ENCODE measurements around the gene SH3BGRL3.
"Not testable (repeated sequence)": the region's sequence is repeated elsewhere in the genome, so short reads cannot be mapped to it uniquely, and the experiment has no call there.

Gene SH3BGRL3

DNA sequence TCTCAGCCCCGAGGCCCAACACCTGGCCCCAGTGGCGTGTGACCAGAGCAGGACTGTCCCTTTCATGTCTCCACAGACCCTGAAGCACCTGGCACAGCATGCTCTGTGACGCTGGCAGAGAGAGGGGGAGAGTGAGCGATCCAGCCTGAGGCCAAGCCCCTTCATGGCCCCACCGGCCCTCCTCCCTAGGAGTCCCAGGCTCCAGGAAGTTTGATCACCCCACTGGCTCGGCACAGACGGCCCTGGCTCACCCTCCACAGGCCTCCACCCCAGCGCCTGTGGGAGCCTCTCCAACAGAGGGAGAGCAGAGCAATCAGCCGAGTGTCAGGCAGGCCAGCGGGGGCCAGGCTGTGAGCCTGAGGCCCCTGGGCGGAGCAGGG lies 11.0 kb downstream of the SH3BGRL3 start:
- DNase-seq (ENCODE audit: low spot score), result no peak

DNA sequence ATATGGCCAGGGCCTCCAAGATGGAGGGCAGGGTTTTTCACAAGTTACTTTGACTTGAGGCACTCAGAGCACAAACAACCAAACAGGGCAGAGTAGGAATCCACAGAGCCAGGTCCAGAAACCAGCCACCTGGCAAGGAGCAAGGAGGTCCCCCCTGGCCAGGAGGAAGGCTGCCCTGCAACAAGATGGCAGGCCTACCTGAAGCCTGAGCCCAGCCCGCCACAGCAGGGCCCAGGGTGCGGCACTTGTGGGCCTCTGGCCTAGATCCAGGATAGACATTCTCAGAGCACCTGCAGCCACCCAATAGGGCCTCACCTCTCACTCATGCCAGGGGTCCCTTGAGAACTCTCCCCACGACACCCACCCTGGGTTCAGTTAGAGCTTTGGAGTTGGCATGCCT lies 11.5 kb downstream of the SH3BGRL3 start:
- DNase-seq (ENCODE audit: low spot score), result no peak

DNA sequence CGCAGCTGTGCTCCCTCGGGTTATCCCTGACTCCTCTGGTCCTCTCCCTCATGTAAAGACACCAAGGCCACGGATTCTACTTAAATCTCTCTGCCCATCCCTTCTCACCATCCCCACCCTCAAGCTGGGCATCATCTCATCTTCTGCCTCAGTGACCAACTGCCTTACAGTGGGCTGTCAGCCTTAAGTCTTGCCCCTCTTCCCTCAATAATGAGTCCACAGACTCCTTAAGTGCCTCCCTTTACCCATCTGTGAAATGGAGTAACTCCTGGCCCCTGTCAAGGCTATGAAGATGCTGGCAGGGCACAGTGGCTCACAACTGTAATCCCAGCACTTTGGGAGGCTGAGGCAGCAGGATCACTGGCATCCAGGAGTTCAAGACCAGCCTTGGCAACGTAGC lies 12.1 kb downstream of the SH3BGRL3 start:
- DNase-seq (ENCODE audit: low spot score), result no peak

DNA sequence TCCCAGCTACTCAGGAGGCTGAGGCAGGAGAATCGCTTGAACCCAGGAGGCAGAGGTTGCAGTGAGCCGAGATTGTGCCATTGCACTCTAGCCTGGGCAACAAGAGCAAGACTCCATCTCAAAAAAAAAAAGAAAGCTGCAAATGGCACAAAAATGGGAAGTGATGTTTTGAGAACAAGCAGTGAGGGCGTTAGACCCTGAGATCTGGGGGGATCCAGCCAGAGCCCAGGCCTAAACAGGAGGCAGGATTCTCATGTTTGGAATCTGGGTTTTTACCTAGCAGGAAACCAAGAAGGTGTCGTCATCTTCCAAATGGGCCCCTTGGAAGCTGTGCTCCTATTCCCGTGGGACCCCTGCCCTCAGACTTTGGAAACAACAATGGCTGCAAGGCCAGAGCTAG lies 12.8 kb downstream of the SH3BGRL3 start:
- DNase-seq (ENCODE audit: low spot score), result not testable (repeated sequence)

DNA sequence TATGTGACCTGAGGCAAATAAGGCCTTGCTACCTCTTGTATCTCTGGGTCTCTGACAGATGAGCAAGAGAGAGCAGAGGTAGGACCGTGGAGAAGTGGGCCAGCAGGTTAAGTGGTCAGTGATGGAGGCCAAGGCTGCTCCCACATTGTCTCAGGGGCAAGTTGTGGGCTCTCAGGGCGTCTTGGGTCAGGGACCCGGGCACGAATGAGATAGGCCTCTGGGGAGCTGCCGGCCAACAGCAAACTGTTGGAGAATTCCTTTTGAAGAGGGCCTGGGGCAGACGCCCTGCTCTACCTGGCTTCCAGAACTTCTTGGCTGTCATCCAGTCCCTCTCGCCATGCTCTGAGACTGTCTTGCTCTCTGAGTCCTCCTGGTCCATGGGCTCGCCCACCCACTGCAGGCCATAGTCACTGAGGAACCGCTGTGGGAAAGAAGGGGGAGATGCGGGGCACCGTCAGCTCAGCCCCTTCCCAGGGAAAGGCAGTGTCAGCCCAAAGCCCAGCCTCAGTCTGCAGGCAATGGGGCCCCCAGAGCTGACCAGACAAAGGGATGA lies 14.1 kb downstream of the SH3BGRL3 start:
- DNase-seq (ENCODE audit: low spot score), result no peak

DNA sequence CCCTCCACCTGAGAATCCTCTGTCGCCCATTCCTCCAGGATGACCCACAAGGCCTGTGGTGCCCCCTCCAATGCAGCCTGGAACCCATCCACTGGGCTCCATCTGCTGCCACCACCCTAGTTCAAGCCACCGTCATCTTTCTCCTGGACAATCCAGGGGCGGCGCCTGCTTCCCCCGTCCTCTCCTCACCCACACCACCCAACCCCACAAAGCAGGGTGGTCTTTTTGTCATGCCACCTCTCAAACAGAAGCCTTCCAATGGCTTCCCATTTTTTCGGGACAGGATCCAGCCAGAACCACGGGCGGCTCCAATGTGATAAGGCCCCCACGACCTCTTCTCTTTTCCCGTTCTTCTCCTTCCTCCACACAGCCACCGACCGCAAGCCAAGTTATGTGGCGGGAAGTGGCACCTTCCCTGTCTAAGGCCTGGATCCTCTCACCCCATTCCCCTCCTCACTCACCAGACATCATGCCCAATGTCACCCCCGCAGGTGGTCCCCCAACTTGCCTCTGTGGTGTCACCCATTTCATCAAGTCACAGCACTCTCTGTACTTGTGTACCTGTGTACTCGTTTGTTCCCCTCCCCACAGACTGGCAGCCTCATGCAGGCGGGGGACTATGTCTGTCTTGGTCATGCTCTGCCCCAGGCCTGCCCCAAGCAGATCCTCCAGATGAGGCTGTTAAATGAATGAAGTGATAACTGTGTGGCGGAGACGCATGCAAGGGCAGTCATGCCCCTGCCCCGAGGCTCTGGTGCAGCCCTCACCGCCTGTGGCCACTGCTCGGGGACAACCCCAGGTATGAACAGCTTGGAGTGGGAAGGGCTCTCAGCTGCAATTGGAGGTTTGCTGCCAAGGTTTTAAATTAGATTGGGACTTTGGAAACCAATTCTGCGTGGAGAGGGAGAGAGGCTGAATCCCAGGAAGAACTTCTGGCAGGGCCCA lies 15.6 kb downstream of the SH3BGRL3 start:
- DNase-seq (ENCODE audit: low spot score), result no peak

DNA sequence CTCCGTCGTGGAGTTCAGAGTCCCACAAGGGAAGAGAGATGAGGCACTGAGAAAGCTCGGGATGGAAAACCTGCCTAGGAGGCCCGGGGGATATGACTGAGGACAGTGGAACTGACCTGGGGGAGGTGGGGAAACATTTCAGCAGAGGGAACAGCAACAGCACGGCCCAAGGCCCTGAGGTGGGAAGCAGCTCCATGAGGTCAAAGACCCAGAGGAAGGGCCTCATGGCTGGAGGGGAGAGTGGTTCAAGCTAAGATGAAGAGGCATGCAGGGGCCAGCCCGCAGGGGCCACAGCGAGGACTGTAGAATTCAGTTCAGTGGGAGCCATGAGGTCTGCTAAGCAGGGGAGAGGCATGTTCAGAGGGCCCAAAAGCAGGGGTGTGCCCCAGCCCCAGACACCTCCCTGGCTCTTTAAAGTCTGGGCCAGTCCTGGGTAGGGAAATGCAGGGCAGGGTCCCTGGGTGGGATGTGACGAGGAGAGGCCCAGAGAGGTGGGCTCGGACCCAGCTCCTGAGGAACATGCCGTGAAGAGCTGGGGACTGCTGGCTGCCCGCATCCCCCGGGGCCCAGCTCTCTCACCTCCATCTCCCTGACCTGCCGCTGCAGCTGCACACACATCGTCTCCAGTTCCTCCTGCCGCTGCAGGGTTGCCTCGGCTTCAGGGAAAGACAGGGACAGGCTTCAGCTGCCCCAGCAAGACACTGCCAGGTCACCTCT lies 16.6 kb downstream of the SH3BGRL3 start:
- no peak for DNase-seq (ENCODE audit: low spot score)

DNA sequence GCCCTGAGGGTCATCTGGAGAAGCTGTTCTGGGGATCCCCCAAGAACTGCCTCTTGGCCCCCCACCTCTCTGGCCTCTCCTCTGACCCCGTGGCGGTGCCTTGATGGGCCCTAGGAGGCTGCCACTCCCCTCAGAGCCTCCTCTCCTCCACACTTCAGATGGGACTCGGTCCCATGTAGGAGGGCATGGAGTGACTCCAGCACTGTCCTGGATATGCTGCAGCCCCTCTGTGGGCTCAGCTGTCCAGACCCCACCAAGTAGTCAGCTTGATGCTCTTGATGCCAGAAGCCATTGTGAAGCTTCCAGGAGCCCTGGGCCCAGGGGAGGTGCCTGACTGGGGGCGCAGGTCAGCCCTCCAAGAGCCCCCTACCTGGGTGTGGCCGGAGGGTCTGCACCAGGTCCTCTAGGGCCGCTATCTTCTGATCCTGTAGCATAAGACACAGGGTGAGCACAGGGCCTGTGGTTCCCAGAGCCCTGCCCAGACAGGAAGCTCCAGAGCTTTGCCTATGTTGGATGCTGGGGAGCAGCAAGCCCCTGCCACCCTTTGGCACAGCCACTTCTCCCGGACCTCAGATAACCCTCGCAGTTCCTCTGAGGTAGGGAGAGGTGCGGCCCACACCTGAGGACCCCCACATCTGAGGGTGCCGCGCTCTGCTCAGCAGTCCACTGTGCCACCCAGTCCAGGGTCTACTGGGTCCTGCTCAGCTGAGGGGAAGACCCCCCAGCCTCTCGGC lies 17.3 kb downstream of the SH3BGRL3 start:
- DNase-seq (ENCODE audit: low spot score), result no peak

DNA sequence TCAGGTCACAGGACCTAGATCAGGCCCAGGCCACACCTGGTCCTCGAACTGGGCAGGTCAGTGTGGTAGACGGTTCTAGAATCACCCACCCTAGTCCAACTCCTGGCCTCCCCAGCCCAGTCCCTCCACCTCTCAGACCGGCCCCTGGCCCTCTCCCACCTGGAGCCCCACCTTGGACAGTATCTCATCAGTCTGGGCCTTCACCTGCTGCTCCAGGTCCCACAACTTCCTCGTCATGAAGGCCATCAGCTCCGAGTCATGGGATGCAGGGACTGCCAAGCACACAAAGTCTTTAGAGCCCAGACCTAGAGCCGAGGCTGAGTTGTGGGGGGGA lies 17.9 kb downstream of the SH3BGRL3 start:
- DNase-seq (ENCODE audit: low spot score), result no peak

DNA sequence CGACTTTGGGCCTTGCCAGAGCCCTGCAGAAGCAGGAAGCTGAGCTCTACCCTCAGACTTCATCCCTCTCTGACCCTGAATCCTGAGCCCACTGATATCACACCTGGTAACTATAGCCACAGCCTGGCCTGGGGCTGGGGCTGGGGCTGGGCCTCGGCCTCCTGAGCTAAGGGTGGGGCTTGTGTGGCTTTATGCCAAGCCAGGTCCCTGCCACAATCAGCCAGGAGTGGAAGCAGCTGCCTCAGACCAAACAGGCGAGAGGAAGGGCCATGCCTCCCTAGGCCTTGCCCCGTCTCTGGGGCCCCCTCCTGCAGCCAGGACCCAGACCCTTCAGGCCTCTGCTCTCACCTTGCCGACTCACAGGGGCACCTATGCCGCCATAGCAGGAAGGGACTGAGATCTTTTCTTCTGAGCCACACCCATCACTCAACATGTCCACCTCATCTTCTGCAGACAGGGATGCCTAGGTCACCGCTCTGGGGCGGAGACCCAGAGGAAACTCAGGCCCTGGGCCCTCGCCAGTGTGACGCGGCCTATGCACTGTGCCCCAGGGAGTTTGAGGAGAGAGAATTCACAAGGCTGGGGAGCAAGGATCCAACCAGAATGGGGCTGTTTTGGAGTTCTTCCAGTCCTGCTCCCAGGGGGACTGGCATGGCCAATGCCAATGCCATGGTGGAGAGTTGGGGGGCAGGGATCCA lies 20.8 kb downstream of the SH3BGRL3 start:
- DNase-seq (ENCODE audit: low spot score), result peak; percentile 46

DNA sequence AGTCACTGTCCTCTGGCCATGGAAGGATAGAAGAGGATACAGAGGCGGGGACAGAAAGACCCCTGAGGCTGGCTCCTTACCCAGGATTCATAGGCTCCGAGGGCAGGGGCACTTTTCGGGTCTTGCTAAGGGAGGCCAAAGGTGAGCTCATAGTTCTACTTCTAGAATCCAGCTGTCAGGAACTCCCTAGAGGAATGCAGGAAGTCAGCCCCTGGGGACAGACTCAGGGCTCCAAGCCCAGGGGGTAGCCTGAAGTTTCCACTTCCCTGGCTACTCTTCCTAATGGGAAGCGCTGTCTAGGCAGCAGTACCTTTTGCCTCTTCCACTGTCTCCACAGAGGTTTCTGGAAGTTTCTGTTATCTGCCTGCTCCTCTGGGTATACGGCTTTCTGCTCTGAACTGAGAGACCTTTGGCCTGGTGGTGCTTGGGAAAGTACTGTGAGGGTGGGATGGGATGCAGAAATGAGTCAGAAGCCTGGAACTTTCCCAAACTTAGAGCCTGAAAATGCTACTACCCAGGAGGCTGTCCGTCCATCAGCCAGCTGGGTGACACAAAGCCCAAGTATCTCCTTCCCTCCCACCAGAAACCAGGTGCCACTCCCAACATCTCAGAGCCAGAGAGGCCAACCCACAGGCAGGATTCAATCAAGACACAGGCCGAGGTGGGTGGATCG lies 23.0 kb downstream of the SH3BGRL3 start:
- DNase-seq (ENCODE audit: low spot score), result no peak

DNA sequence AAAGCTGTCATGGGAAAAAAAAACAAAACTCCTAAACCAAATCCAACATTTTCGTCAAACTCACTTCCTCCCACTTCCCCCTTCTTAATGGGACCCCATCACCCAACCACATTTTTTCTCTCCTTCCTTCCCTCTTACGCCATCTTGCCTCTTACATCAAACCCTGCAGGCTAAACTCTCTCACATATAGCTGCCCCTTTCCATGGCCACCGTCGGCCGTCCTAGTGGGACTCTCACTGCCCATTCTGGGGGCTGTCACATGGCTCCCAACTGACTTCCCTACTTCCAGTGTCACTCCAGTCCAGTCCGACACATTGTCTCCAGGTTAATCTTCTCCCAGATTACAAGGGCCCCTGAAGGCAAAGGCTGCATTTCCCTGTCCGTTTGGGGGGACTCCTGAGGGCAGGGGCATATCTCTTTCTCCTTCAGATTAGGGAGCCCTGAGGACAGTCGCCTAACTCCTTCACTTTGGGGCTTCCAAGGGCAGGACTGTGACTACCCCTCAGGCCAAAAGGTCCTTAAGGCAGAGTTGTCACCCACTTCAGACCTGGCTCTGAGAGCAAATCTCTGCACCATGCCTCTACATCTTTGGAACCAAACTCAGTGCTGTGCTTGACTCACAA lies 25.9 kb downstream of the SH3BGRL3 start:
- DNase-seq (ENCODE audit: low spot score), result no peak

DNA sequence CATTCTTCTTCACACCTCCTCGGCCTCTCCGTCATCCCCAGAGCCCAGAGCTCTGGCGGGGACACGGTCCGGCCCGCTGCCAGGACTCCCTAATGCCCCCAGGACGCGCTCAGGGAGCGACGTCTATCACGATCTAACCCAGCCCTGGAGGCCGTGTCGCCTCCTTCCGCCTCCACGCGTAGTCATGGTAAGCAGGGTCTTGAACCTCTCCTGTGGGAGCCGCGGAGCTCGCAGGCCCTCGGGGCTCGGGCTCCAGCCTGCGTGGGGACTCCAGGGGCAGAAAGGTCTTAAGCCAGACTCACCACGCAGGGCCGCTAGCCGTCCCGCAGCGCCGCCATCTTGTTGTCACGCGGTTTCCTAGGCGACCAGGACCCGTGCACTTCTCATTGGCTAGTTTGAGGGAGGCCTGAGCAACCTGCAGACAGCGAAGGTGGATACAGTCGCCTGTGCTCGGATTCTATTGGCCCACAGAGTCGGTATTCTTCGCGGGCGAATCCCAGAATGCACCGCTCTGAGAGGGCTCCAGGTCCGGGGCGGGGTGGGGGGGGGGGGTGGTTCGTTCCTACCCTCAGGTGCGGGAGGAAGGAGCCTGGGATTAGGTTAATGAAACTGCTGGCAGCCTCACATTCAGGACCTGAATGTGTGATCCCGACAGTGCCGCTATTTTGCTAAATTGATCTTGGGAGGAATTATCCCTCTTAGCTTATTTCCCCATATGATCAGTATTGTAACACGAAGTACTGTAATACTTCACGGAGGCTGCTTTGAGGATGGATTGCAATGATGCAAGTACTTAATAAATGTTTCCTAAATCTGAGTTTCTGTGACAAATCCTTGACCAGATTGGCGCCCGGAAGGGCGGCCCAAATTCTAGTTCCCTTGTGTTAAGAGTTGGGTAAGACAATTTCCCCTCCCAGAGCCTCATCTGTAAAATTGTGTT lies 26.7 kb downstream of the SH3BGRL3 start, which contains the start of gene UBXN11:
Gene UBXN11 (minus strand): TSS at position 347 of the 940 bp plus-strand sequence. CDS start 3,753 bp downstream, outside the sequence.
- peak; percentile 94 for DNase-seq (ENCODE audit: low spot score)

DNA sequence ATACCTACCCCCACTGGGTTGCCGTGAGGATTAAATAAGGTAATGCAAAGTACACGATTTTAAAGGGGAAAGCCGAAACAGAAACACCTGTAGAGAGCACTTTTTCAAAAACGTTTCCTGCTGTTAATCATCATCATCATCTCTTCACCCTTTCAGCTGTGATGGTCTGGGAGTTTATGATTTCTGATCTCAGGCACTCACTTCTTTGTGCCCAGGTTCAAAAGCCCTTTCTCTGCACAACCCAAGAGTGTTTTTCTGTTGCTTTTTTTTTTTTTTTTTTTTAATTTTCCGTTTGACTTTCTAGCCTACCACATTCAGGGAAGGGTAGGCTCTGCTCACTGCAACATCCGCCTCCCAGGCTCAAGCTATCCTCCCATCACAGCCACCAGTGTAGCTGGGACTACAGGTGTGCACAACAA lies 27.5 kb downstream of the SH3BGRL3 start:
- DNase-seq (ENCODE audit: low spot score), result no peak

DNA sequence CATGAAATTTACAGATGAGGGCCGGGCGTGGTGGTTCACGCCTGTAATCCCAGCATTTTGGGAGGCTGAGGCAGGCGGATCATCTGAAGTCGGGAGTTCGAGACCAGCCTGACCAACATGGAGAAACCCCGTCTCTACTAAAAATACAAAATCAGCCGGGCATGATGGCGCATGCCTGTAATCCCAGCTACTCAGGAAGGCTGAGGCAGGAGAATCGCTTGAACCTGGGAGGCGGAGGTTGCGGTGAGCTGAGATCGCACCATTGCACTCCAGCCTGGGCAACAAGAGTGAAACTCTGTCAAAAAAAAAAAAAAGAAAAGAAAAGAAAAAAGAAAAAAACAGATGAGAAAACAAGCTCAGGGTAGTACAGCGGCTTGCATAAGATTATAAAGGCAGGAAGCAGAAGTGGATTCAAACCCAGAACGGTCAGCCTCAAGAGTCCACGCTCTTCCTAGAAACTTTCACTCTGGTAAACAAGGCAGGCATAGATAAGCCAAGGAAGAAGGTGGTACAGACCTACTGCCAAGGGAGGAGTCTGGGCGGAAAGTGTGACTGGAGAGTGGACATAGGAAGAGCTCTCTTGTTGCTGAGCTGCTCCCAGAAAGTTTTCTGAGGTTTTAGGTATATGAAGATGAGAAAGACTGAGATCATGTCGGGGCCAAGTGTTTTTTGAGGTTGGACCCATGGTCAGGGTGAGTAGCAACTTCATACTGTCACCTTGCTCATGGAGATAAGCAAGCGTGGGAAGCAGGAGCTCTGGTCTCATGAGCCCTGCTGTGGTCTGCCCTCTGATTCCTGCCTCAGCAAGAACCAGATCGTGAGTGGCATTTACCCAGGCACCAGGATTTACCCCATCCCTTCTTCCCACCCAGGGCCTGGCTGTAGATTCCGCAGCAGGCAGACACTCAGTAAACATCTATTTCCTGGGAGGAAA lies 28.3 kb downstream of the SH3BGRL3 start:
- DNase-seq (ENCODE audit: low spot score), result peak; percentile 49

DNA sequence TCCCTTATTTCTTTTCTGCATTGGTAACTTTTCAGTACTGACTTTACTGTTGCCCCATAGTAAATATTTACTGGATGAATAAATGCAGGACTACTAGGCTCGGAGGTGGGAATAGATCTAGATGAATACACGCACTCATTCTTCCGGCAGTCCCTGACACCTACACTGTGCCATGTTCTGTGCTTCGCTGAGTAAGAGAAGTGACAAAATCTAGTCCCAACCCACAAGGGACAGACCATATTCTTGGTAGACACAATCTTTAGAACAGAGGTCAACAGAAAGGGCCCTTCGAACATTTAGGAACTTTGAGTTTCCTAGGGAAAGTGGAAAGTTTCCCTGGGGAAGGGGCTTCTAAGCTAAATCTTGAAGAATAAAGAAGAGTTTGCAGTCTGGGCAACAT lies 34.6 kb downstream of the SH3BGRL3 start:
- DNase-seq (ENCODE audit: low spot score), result no peak

DNA sequence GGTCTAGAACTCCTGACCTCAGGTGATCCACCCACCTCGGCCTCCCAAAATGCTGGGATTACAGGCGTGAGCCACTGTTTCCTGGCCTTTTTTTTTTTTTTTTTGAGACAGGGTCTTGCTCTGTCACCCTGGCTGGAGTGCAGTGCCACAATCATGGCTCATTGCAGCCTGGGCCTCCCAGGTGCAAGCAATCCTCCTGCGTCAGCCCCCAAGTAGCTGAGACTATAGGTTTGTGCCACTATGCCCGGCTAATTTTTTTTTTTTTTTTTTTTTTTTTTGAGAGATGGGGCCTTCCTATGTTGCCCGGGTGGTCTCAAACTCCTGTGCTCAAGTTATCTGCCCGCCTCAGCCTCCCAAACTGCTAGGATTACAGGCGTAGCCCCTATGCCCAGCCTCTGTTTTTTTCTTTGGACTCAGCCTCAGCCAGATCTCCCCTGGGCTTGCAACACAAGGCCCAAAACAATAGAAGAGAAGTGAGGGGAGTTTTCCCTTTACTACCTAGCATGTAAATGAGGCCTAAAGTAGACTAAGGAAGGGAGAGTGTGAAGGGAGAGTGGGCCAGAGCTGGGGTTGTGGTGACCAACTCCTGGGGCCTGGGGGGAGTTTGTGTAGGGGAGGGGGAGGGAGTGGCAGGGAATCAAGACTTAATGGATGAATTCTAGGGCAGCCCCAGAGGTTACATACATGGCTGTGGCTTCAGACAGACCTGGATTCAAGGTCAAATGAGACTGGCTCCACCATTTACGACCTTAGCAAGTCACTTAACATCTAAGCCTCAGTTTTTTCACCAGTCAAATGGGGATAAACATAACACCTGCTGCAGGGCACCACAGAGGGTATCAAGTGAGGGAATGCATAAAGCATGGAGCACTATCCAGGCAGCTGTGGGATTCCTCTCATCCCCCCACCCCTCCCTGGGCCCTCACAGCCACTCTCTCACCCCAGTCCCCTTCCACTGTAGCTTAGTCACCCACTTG lies 36.3 kb downstream of the SH3BGRL3 start:
- DNase-seq (ENCODE audit: low spot score), result no peak
